Lower lobe of right lung (tissue), 2 donors: ENCODE results near the gene ZNF670. TPM values are rescaled to one million over a fixed set of nuclear protein-coding genes. Genes with fewer than 3 reads are reported as not detected.
A peak's percentile ranks its signal among the peaks of the same experiment; 100 is the strongest.

Experiments
- ATAC-seq, 2 donors: fragments of 200-7000 bp; cut with Tn5 transposase; one replicate each; pipeline ENCODE4 v1.9.1; 2020 to 2022; ENCODE audit warnings: mild to moderate bottlenecking in 2 of 2, moderate library complexity in 2 of 2
- DNase-seq: peaks from one replicate; pipeline ENCODE4 v3.0.0-alpha.2; 2020
- H3K27ac ChIP-seq: fragments of 200-600 bp; one replicate; pipeline ENCODE4 v1.8.0; 2022
- H3K27me3 ChIP-seq: fragments of 200-600 bp; one replicate; pipeline ENCODE4 v1.8.0; 2022; ENCODE audit warnings: low read depth
- H3K36me3 ChIP-seq: fragments of 200-600 bp; one replicate; pipeline ENCODE4 v1.8.0; 2022; ENCODE audit warnings: mild to moderate bottlenecking
- H3K4me1 ChIP-seq: fragments of 200-600 bp; one replicate; pipeline ENCODE4 v1.8.0; 2022
- H3K4me3 ChIP-seq: fragments of 200-600 bp; one replicate; pipeline ENCODE4 v1.8.0; 2022; ENCODE audit warnings: mild to moderate bottlenecking
- H3K9me3 ChIP-seq: fragments of 200-600 bp; one replicate; pipeline ENCODE4 v1.8.0; 2022
- intact Hi-C: fragments of 100-400 bp; cut with DNase I; formaldehyde crosslinking; loops from one replicate; pipeline ENCODE4 v1.11.0; 2022
- total RNA-seq: library from RNA; stranded (reverse); fragmentation: NEBNext Ultra II Directional; extraction: Animal tissue kit (Norgen Biotek cat#: 25700); gene quantifications from one replicate; pipeline ENCODE4 v1.2.1, GENCODE V29; 2021
- TF ChIP-seq, protein P1 (sequence below): fragments of 200-600 bp; IDR thresholded peaks from one replicate; pipeline ENCODE4 v1.8.0; 2022; ENCODE audit warnings: antibody characterized with exemption, mild to moderate bottlenecking
- donor health status: DM: no; HTN: yes; CAD: no; lungs with severe emphysema.

ZNF670 gene
- total RNA-seq, 1 donor from 2014 or later: 3.2 TPM

DNA sequence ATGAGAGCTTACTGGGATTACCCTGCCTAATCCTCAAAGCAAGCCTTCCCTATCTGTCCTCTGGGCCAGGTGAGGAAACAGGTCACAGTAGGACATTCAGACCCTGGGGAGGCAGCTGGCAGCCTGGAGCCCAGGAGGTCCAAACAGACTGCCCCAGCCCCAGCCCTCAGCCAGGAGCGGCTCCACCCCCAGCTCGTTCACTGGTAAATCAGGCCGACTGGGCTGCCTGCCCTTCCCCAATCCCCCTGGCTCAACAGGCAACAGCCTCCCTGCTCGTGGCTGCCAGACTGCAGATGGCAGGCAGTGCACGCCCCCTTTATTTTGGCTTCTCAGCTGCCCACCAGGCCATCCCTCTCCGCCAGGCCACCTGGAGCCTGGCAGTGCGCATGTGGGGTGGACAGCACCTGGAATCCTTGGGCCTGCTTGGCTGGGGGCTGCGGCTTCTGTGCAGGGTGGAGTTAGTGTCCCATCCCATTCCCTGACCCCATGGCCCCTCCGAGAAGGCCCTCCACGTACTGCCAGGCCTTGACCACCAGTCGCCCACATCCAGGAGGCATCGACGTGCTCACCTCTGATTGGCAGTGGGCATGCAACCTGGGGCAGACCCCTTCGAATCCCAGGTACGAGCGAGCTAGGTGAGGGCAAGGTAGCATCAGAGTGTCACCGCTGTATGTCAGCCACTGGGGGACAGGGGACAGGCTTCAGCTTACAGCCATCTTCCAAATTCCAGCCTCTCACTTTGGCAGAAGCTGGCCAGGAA, 11.2 kb upstream of the ZNF670 start:
- Histone ChIP-seq H3K27ac (no peak overlapping the region), H3K27me3 (no peaks in the 10 kb centered on the region), H3K4me1 (no peaks in the 10 kb centered on the region), H3K4me3 (no peak overlapping the region), H3K36me3 (no peaks in the 10 kb centered on the region), H3K9me3 (peaks cover 8% of the 10 kb centered on the region)
- DNase-seq (no peak), ATAC-seq (no peak)
- intact Hi-C loops: no loop called here
- TF ChIP-seq, protein P1, sequence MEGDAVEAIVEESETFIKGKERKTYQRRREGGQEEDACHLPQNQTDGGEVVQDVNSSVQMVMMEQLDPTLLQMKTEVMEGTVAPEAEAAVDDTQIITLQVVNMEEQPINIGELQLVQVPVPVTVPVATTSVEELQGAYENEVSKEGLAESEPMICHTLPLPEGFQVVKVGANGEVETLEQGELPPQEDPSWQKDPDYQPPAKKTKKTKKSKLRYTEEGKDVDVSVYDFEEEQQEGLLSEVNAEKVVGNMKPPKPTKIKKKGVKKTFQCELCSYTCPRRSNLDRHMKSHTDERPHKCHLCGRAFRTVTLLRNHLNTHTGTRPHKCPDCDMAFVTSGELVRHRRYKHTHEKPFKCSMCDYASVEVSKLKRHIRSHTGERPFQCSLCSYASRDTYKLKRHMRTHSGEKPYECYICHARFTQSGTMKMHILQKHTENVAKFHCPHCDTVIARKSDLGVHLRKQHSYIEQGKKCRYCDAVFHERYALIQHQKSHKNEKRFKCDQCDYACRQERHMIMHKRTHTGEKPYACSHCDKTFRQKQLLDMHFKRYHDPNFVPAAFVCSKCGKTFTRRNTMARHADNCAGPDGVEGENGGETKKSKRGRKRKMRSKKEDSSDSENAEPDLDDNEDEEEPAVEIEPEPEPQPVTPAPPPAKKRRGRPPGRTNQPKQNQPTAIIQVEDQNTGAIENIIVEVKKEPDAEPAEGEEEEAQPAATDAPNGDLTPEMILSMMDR: no peak

GRCh38 chr1:247088967-247089366, 10.4 kb upstream of the ZNF670 start:
- Histone ChIP-seq H3K4me3 (no peak overlapping the region), H3K27me3 (no peaks in the 10 kb centered on the region), H3K36me3 (no peaks in the 10 kb centered on the region), H3K9me3 (no peaks in the 10 kb centered on the region), H3K4me1 (no peaks in the 10 kb centered on the region), H3K27ac (no peak overlapping the region)
- TF ChIP-seq, protein P1: no peak
- ATAC-seq: no peak
- no peak for DNase-seq
- intact Hi-C loops: no loop called here

- no peak overlapping the region for H3K27ac ChIP-seq
- no peaks in the 10 kb centered on the region for H3K4me1 ChIP-seq
- ATAC-seq (peak in 1 of 2 donors; percentile 11), DNase-seq (no peak)
- H3K27me3 ChIP-seq: no peaks in the 10 kb centered on the region
- TF ChIP-seq, protein P1: no peak
- no peaks in the 10 kb centered on the region for H3K9me3 ChIP-seq
- intact Hi-C loops: no loop called here
- no peak overlapping the region for H3K4me3 ChIP-seq
- no peaks in the 10 kb centered on the region for H3K36me3 ChIP-seq
Measured at GRCh38 chr1:247087256-247087655, 8.6 kb upstream of the ZNF670 start.

DNA sequence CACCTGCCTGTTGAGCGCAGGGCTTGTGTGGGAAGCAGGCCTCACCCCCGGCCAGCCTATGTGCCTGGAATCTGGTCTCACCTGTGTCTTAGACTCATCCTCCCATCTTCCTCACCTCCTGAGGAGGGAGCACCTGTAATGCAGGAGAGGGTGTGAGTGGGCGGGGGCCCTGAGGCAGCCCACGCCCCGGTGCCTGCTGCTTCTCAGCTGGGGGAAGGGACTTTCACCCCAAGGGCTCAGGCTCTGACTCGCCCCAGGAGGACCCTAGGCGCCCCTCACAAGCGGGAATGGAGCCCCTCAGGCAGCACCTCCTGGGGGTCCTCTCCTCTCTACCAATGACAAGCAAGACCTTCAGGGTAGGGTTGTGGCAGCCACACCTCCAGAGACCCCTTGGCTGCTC, 6.7 kb upstream of the ZNF670 start:
- DNase-seq (no peak), ATAC-seq (peak in 1 of 2 donors; percentile 34)
- Histone ChIP-seq H3K36me3 (no peaks in the 10 kb centered on the region), H3K27ac (no peak overlapping the region), H3K4me3 (no peak overlapping the region), H3K27me3 (no peaks in the 10 kb centered on the region), H3K9me3 (no peaks in the 10 kb centered on the region), H3K4me1 (no peaks in the 10 kb centered on the region)
- intact Hi-C loops: no loop called here
- TF ChIP-seq, protein P1: no peak

DNA sequence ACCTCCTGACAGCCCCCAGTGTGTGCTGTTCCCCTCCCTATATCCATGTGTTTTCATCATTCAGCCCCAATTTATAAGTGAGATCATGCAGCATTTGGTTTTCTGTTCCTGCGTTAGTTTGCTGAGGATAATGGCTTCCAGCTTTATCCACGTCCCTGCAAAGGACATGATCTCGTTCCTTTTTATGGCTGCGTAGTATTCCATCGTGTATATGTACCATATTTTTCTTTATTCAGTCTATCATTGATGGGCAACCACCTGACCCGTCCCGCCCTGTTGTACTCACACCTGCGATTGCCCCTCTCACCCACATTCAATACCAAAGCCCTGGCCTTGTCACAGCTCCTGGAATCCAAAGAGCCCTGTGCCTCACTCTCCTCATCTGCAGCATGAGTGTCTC, 6.2 kb upstream of the ZNF670 start:
- intact Hi-C loops: no loop called here
- ATAC-seq: no peak

More for the DNA sequence above, 6.2 kb upstream of the ZNF670 start:
- Histone ChIP-seq H3K4me1 (no peaks in the 10 kb centered on the region), H3K27me3 (no peaks in the 10 kb centered on the region), H3K4me3 (no peak overlapping the region), H3K9me3 (no peaks in the 10 kb centered on the region), H3K36me3 (no peaks in the 10 kb centered on the region), H3K27ac (no peak overlapping the region)
- TF ChIP-seq, protein P1: no peak
- no peak for DNase-seq
